Prostate gland (tissue), 2 donors: Measurements from ENCODE around the gene TMEM114.

ENCODE experiments used
- POLR2A ChIP-seq: fragments of 450-650 bp; IDR thresholded peaks from one replicate; pipeline ENCODE4 v1.6.1; 2016; ENCODE audit warnings: antibody characterized with exemption, mild to moderate bottlenecking
- POLR2AphosphoS5 ChIP-seq: sonication (generic); formaldehyde crosslinking; IDR thresholded peaks from one replicate; pipeline ENCODE4 v1.6.1; 2017; ENCODE audit warnings: antibody characterized with exemption
- TF ChIP-seq, protein P1 (sequence below), 4 experiments: fragments of 200-600 bp in 2 of 4; fragments of 450-650 bp in 2 of 4; sonication (generic) in 2 of 4; IDR thresholded peaks; 1 replicate in 3 of 4; 2 replicates in 1 of 4; pipeline ENCODE4 v1.5.1; 2016 to 2019; ENCODE audit warnings: antibody characterized with exemption in 4 of 4, mild to moderate bottlenecking in 2 of 4, moderate library complexity in 2 of 4

DNA sequence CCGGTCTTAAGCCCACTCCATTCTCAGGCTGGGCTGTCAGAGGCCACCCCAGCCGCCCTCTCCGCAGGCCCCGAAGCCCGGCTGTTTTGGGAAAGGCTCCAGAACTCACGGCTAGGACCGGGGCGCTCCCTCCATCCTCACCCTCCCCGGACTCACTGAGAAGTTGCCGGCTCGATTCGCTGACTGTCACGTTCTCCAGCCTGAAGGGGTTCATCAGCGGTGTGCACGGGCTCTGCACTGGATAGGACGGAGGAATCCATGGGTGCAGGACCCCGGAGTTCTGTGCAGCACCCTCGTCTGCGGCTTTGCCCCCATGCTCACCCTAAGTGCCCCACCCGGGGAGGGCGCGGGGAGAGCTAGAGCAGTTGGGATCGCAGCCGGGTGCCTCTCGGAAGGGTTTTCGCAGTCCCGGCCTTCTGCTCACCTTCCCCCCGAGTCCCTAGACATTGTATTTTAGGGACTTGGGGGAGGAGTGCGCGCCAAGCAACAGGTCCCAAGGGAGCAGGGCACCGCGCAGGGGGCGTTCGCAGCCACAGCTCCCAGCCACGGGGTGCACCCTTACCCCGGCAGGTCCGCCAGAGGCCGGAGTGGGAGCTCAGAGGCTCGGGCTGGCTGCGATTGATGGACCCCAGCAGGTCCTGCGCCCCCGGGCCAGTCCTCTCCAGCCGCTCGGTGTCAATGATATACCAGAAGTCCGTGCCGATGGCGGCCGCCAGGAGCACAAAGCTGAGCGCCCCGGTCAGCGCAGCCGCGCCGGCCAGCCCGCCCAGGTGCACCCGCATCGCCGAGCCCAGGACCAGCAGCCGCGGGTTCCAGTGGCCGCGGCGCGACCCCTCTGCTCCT is 1.0 kb downstream of the TMEM114 start:
- TF ChIP-seq, protein P1, sequence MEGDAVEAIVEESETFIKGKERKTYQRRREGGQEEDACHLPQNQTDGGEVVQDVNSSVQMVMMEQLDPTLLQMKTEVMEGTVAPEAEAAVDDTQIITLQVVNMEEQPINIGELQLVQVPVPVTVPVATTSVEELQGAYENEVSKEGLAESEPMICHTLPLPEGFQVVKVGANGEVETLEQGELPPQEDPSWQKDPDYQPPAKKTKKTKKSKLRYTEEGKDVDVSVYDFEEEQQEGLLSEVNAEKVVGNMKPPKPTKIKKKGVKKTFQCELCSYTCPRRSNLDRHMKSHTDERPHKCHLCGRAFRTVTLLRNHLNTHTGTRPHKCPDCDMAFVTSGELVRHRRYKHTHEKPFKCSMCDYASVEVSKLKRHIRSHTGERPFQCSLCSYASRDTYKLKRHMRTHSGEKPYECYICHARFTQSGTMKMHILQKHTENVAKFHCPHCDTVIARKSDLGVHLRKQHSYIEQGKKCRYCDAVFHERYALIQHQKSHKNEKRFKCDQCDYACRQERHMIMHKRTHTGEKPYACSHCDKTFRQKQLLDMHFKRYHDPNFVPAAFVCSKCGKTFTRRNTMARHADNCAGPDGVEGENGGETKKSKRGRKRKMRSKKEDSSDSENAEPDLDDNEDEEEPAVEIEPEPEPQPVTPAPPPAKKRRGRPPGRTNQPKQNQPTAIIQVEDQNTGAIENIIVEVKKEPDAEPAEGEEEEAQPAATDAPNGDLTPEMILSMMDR (IDR thresholded peaks at IDR 0.05), result no peak
- TF ChIP-seq POLR2A (no peak), POLR2AphosphoS5 (no peak)
